ENCODE results near the gene PLEKHG5.

Gene PLEKHG5

GRCh38 chr1:6424619-6425593, 66.6 kb downstream of the PLEKHG5 start, which contains the start of gene ESPN:
TSS of gene ESPN (plus strand) at chr1:6424776. CDS start at chr1:6424956, 180 bp downstream.
- no peak for DNase-seq

DNA sequence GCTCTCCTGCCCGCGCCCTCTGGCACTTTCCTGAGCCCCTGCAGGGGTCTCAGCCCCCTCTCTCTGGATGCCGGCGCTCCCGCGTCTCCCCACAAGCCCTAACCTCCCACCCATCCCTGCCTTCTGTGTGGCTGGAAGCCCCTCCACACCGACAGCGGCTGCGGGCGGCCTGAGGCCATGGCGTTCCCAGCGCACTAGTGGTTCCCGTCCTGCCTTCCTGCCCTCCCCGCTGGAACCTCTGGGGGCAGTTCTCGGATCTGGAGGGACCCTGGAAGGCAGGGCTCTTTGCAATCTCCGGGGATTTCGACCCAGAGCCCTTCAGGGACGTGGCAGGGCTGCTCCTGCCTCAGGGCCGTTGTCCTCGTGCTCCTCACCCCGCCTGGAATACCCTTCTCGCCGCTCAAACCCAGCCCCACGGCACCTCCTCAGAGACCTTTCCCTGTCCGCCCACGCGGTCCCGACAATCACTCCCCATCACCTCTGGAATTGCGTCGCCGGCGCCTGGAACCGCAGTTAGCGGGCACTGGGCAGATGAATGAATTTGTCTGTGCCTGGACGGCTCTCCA, 67.4 kb downstream of the PLEKHG5 start:
- no peak for DNase-seq

GRCh38 chr1:6423321-6423999, 68.0 kb downstream of the PLEKHG5 start:
- peak; percentile 26 to 51 (median 44) for DNase-seq

DNA sequence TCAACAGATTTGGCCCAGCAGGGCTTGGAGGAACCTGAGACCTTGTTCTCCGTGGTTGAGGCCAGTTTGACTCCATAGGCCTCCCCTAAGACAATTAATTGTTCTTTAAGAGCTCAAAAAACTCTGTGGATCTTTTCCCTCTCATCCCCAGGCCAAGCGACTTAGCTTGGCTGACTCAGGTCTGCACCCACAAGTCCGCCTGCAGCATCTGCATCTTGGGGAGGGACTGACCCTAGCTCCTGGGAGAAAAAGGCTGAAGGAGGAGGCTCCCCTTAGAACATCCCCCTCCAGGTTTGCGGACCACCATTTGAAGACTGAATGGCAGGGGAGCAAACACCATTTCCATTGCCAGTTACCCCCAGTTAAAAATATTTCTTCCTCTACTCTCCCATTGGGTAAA, 70.2 kb downstream of the PLEKHG5 start:
- DNase-seq, result no peak

- no peak for DNase-seq
Measured at GRCh38 chr1:6420454-6421042, 70.9 kb downstream of the PLEKHG5 start.

- no peak for DNase-seq
Measured at GRCh38 chr1:6419804-6420453, 71.5 kb downstream of the PLEKHG5 start, which contains the start of gene HES2. TSS of gene HES2 (minus strand) at chr1:6419919. CDS start at chr1:6419820, 99 bp downstream.

DNA sequence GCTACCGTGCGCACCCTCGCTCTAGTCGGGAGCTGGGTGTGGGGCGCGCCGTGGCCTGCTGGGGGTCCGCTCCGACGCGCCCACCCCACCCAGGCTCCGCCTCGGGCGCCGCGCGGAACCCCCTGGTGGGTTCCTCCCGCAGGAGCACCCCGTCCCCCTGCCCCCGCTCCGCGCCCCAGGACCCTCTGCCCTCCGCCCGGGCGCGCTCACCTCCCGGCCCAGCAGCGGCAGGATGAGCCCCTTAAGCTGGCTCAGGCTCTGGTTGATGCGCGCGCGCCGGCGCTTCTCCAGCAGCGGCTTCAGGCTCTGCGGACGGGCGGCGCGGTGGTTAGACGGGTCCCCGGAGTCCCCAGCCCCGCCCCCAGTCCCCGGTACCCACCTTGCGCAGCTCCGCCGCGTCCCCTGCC, 72.1 kb downstream of the PLEKHG5 start:
- DNase-seq, result no peak

- no peak for DNase-seq
Measured at GRCh38 chr1:6418668-6419396, 72.6 kb downstream of the PLEKHG5 start.

DNA sequence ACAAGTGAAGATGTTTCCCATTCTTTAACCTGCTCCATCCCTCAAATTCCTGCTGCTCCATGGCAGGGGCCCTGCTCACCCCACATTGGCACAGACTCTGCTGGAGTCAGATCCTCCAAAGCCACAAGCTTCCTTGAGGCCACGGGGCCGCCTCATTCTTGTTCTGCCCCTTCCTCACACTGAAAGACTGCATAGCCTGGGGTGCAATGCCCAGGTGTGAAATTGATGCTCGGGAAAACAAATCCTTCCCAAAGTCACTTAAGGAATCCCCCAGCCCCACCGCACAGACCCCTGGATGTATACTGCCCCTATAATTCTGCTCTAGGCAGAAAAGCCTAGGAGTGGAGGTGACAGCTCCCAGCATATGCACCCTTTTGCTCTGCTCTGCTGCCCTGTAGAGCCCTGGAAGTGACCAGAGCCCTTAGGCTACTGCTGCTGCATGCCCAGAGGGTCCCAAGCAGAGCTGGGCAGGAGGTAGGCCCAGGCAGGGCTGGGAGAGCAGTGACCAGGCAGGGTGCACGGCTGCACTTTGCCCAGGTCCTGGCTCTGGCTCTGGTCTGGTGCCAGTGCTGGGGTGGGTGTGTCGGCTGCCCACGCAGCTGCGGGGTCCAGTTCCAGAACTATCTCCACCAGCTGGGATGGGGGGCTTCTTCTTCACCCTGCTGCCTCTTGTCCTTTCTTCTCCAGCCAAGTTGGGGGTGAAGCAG, 73.4 kb downstream of the PLEKHG5 start:
- DNase-seq, result no peak
